Measurements from ENCODE around the gene SNX4.

Gene SNX4

DNA sequence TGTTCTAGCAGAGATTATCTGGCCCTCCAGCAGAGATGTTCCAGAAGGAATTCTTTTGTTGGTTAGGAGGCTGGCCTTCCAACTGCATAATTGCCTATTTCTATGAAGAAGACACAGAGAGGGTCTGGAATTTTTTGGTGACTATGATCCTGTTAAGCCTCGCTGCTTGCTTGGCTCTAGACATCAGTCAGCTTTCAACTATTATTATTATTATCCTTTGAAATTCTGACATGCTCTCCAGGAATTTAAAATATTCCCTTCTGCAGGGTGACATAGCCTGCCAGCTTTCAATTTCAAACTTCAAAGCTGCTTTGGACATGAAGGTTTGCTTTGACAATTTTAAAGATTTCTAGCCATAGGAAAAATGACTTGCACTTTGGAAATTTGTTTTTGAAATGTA, 118.6 kb downstream of the SNX4 start:
- H3K4me3 ChIP-seq (replicated peaks; ENCODE audit: insufficient read depth, low read length) = no peak overlapping the region
- no peak for DNase-seq (ENCODE audit: low read depth in 1 of 2, low spot score in 1 of 2)
- no peaks in the 10 kb centered on the region for H3K27me3 ChIP-seq (ENCODE audit: insufficient read depth, poor library complexity, severe bottlenecking)
- H3K27ac ChIP-seq (replicated peaks) = no peak overlapping the region
- no peak for TF ChIP-seq POLR2AphosphoS5 (IDR thresholded peaks at IDR 0.05; ENCODE audit: low read depth)
- no peak for TF ChIP-seq REST (IDR thresholded peaks at IDR 0.05; ENCODE audit: insufficient replicate concordance, low read depth)
- TF ChIP-seq, protein P1, sequence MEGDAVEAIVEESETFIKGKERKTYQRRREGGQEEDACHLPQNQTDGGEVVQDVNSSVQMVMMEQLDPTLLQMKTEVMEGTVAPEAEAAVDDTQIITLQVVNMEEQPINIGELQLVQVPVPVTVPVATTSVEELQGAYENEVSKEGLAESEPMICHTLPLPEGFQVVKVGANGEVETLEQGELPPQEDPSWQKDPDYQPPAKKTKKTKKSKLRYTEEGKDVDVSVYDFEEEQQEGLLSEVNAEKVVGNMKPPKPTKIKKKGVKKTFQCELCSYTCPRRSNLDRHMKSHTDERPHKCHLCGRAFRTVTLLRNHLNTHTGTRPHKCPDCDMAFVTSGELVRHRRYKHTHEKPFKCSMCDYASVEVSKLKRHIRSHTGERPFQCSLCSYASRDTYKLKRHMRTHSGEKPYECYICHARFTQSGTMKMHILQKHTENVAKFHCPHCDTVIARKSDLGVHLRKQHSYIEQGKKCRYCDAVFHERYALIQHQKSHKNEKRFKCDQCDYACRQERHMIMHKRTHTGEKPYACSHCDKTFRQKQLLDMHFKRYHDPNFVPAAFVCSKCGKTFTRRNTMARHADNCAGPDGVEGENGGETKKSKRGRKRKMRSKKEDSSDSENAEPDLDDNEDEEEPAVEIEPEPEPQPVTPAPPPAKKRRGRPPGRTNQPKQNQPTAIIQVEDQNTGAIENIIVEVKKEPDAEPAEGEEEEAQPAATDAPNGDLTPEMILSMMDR (IDR thresholded peaks at IDR 0.05; ENCODE audit: insufficient read depth, low read length) = no peak
- TF ChIP-seq SPI1 (IDR thresholded peaks at IDR 0.05; ENCODE audit: borderline replicate concordance, low read depth) = no peak
- no peak for TF ChIP-seq GABPA (IDR thresholded peaks at IDR 0.05; ENCODE audit: low read depth)

GRCh38 chr3:125398952-125399351, 121.0 kb downstream of the SNX4 start:
- TF ChIP-seq REST (IDR thresholded peaks at IDR 0.05; ENCODE audit: insufficient replicate concordance, low read depth) = no peak
- DNase-seq (ENCODE audit: low read depth in 1 of 2, low spot score in 1 of 2) = no peak
- H3K27ac ChIP-seq (replicated peaks) = no peak overlapping the region
- no peaks in the 10 kb centered on the region for H3K27me3 ChIP-seq (ENCODE audit: insufficient read depth, poor library complexity, severe bottlenecking)
- H3K4me3 ChIP-seq (replicated peaks; ENCODE audit: insufficient read depth, low read length) = no peak overlapping the region
